HEK293T (cell line): ENCODE data around the gene CAMK1D.

Experiments used
- CTCF ChIA-PET: fragments of 350-600 bp; formaldehyde crosslinking; extraction: SDS; loops from one replicate; lab custom pipeline; 2021; ENCODE audit warnings: antibody characterized with exemption, inconsistent platforms; lab: Yijun Ruan, JAX
- POLR2A ChIA-PET: fragments of 350-600 bp; formaldehyde crosslinking; extraction: SDS; loops from one replicate; lab custom pipeline; 2020; ENCODE audit warnings: antibody characterized with exemption, inconsistent platforms; lab: Yijun Ruan, JAX
- DNase-seq: peaks from one replicate; pipeline ENCODE4 v3.0.0; 2012; ENCODE audit warnings: mixed read lengths; ENCODE audit errors: extremely low spot score
- ARNT ChIP-seq: fragments of 450-650 bp; IDR thresholded peaks from 2 replicates; pipeline ENCODE4 v1.6.1; 2017; ENCODE audit warnings: mild to moderate bottlenecking
- BHLHE40 ChIP-seq: fragments of 450-650 bp; IDR thresholded peaks from 2 replicates; pipeline ENCODE4 v1.6.1; 2016; ENCODE audit warnings: mild to moderate bottlenecking, moderate library complexity, borderline replicate concordance
- CTBP1 ChIP-seq: fragments of 450-650 bp; IDR thresholded peaks from 2 replicates; pipeline ENCODE4 v1.6.1; 2016; ENCODE audit warnings: borderline replicate concordance
- ELF4 ChIP-seq: fragments of 450-650 bp; IDR thresholded peaks from 2 replicates; pipeline ENCODE4 v1.6.1; 2017; ENCODE audit warnings: antibody characterized with exemption
- FOXA1 ChIP-seq: fragments of 450-650 bp; IDR thresholded peaks from 2 replicates; pipeline ENCODE4 v1.6.1; 2016; ENCODE audit warnings: mild to moderate bottlenecking
- FOXK2 ChIP-seq: fragments of 450-650 bp; IDR thresholded peaks from 2 replicates; pipeline ENCODE4 v1.6.1; 2016; ENCODE audit warnings: mild to moderate bottlenecking
- FOXM1 ChIP-seq: fragments of 450-650 bp; IDR thresholded peaks from 2 replicates; pipeline ENCODE4 v1.6.1; 2017; ENCODE audit warnings: mild to moderate bottlenecking, borderline replicate concordance
- HDGF ChIP-seq: fragments of 450-650 bp; IDR thresholded peaks from 2 replicates; pipeline ENCODE4 v1.6.1; 2017; ENCODE audit warnings: antibody characterized with exemption, borderline replicate concordance
- L3MBTL2 ChIP-seq: fragments of 450-650 bp; conservative IDR thresholded peaks from 2 replicates; pipeline ENCODE4 v1.6.1; 2016; ENCODE audit warnings: mild to moderate bottlenecking
- LEF1 ChIP-seq: fragments of 450-650 bp; IDR thresholded peaks from 2 replicates; pipeline ENCODE4 v1.6.1; 2017; ENCODE audit warnings: mild to moderate bottlenecking, borderline replicate concordance
- NFRKB ChIP-seq: fragments of 450-650 bp; IDR thresholded peaks from 2 replicates; pipeline ENCODE4 v1.6.1; 2016; ENCODE audit warnings: mild to moderate bottlenecking, moderate library complexity
- PKNOX1 ChIP-seq: fragments of 450-650 bp; IDR thresholded peaks from 2 replicates; pipeline ENCODE4 v1.6.1; 2016
- SP1 ChIP-seq: fragments of 450-650 bp; IDR thresholded peaks from 2 replicates; pipeline ENCODE4 v1.6.1; 2017
- SUZ12 ChIP-seq: fragments of 450-650 bp; IDR thresholded peaks from 2 replicates; pipeline ENCODE4 v1.6.1; 2016; ENCODE audit warnings: mild to moderate bottlenecking
- TARDBP ChIP-seq: fragments of 450-650 bp; IDR thresholded peaks from 2 replicates; pipeline ENCODE4 v1.6.1; 2016
- ZNF384 ChIP-seq: fragments of 450-650 bp; IDR thresholded peaks from 2 replicates; pipeline ENCODE4 v1.6.1; 2016

Gene CAMK1D

GRCh38 chr10:12833451-12833850, 484.1 kb downstream of the CAMK1D start:
- ChIA-PET CTCF (no interaction called here), POLR2A (no interaction called here)

GRCh38 chr10:12834116-12834665, 484.8 kb downstream of the CAMK1D start:
- ChIA-PET POLR2A (interaction anchor here (0.6 kb wide), 1 partner anchor 871 kb away, joined by 4 read pairs; no protein-coding TSS in a partner anchor), CTCF (interaction anchor here (0.6 kb wide), 1 partner anchor 123 kb away, joined by 3 read pairs; no protein-coding TSS in a partner anchor)
- DNase-seq: no peak
- TF ChIP-seq HDGF: no peak
- no peak for TF ChIP-seq CTBP1
- no peak for TF ChIP-seq ZNF384
- no peak for TF ChIP-seq FOXA1

More at GRCh38 chr10:12833451-12833850, 484.1 kb downstream of the CAMK1D start:
- no peak for DNase-seq
- TF ChIP-seq HDGF (no peak), ZNF384 (no peak), CTBP1 (no peak), FOXK2 (no peak), FOXA1 (no peak), BHLHE40 (no peak), PKNOX1 (no peak), SUZ12 (no peak), ARNT (no peak), NFRKB (no peak), FOXM1 (no peak), L3MBTL2 (no peak), TARDBP (no peak), SP1 (no peak), ELF4 (no peak), LEF1 (no peak)

- POLR2A ChIA-PET: no interaction called here
- CTCF ChIA-PET: no interaction called here
- TF ChIP-seq ARNT (no peak), NFRKB (no peak), FOXK2 (no peak), SP1 (no peak), TARDBP (no peak), L3MBTL2 (no peak), BHLHE40 (no peak), FOXM1 (no peak), ELF4 (no peak), SUZ12 (no peak), FOXA1 (no peak), PKNOX1 (no peak), ZNF384 (no peak), CTBP1 (no peak), HDGF (no peak), LEF1 (no peak)
- DNase-seq: no peak
Measured at GRCh38 chr10:12834721-12835120, 485.4 kb downstream of the CAMK1D start.

- TF ChIP-seq ELF4 (no peak), FOXM1 (no peak), L3MBTL2 (no peak), SUZ12 (no peak), CTBP1 (no peak), NFRKB (no peak), TARDBP (no peak), ZNF384 (no peak), FOXA1 (no peak), LEF1 (no peak), BHLHE40 (no peak), FOXK2 (no peak)
- ChIA-PET POLR2A (no interaction called here), CTCF (no interaction called here)
- DNase-seq: no peak
Measured at GRCh38 chr10:12835709-12836108, 486.4 kb downstream of the CAMK1D start.

- ChIA-PET CTCF (no interaction called here), POLR2A (no interaction called here)
- DNase-seq: no peak
- TF ChIP-seq LEF1 (no peak), ARNT (no peak), FOXK2 (no peak), BHLHE40 (no peak), FOXM1 (no peak), CTBP1 (no peak), FOXA1 (no peak), SP1 (no peak)
Measured at GRCh38 chr10:12838366-12838765, 489.0 kb downstream of the CAMK1D start.

GRCh38 chr10:12838995-12839927, 489.9 kb downstream of the CAMK1D start:
- TF ChIP-seq ELF4: no peak
- TF ChIP-seq SP1: no peak
- no peak for DNase-seq
- POLR2A ChIA-PET: no interaction called here
- CTCF ChIA-PET: no interaction called here
